ENCODE measurements around the gene B4GALT1.

The B4GALT1 gene

DNA sequence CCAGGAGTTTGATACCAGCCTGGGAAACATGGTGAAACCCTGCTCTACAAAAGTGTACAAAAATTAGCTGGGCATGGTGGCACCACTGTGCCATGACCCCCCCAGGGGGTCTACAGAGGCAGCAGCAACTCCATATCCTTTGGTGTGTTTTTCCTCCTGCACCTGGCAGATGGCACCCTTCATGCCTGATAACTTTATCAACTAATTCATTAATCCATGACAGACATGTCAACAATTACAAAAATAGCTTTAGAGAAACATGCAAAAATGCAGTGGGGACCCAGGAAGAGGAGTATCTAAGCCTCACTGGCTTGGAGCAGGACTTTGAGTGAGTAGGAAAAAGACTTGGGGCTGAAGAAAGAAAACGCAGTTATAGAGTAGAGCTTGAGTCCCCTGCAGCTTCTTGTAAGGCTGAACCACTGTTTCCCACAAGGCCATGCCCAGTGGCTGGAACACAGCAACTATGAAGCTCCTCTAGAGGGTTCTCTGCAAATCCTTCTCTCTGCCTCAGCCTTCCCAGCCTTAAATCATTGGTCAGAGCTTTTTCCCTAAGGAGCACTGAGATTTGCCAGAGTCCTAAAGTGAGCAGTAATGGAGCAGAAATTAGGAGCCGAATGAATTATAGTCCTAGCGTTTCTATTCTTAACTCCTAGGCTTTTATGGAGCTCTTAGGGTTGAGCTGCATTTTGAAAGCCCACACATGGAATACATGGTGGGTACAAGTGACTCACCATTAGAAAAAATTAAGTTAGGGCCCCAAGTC is 25.5 kb upstream of the B4GALT1 start:
- CTCF ChIA-PET, result interaction anchor here (0.9 kb wide), 1 partner anchor 34 kb away, joined by 3 read pairs; no protein-coding TSS in a partner anchor
- TF ChIP-seq PKNOX1 (IDR thresholded peaks at IDR 0.05) (no peak), HDGF (IDR thresholded peaks at IDR 0.05; ENCODE audit: borderline replicate concordance) (no peak), BHLHE40 (IDR thresholded peaks at IDR 0.05; ENCODE audit: borderline replicate concordance) (no peak), CTBP1 (IDR thresholded peaks at IDR 0.05; ENCODE audit: borderline replicate concordance) (no peak), FOXA1 (IDR thresholded peaks at IDR 0.05) (no peak), ZNF384 (IDR thresholded peaks at IDR 0.05) (no peak), TARDBP (IDR thresholded peaks at IDR 0.05) (no peak), ELF4 (IDR thresholded peaks at IDR 0.05) (no peak), FOXK2 (IDR thresholded peaks at IDR 0.05) (no peak), SP1 (IDR thresholded peaks at IDR 0.05) (no peak), FOXM1 (IDR thresholded peaks at IDR 0.05; ENCODE audit: borderline replicate concordance) (no peak), SUZ12 (IDR thresholded peaks at IDR 0.05) (no peak), LEF1 (IDR thresholded peaks at IDR 0.05; ENCODE audit: borderline replicate concordance) (no peak), NFRKB (IDR thresholded peaks at IDR 0.05) (no peak), L3MBTL2 (conservative IDR thresholded peaks at IDR 0.05) (no peak), ARNT (IDR thresholded peaks at IDR 0.05) (no peak)
- DNase-seq (ENCODE audit: extremely low spot score), result no peak
- POLR2A ChIA-PET, result no interaction called here

DNA sequence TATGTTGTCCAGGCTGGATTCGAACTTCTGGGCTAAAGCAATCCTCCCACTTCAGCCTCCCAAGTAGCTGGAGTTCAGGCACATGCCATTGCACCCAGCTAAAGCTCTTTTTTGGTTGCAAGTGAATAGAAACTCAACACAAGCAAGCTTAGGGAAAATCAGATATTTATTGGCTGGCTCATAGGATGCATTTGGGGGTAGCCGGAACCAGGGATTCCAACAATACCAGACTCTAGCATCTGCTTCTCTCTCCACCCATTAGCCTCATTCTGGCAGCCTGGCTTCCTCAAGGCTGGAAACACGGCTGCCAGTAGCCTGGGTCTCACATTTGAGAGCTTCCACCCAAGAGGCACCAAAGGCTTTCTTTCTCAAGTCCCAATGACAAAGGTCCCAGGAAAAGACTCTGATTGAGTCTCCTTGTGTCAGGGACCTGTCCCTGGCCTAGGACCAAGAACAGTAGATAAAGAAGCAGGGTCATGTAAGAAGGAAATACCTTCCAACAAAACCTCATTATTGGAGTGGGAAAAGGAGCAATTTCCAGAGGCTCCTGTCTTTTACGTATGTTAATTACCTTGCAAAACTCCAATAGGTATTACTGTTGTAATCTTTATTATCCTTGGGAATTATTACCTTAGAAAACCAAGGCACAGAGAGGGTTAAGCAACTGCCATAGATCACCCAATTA is 23.0 kb upstream of the B4GALT1 start:
- TF ChIP-seq SUZ12 (IDR thresholded peaks at IDR 0.05) (no peak), HDGF (IDR thresholded peaks at IDR 0.05; ENCODE audit: borderline replicate concordance) (no peak), ARNT (IDR thresholded peaks at IDR 0.05) (no peak), FOXM1 (IDR thresholded peaks at IDR 0.05; ENCODE audit: borderline replicate concordance) (no peak), SP1 (IDR thresholded peaks at IDR 0.05) (no peak), L3MBTL2 (conservative IDR thresholded peaks at IDR 0.05) (no peak)

GRCh38 chr9:33189331-33189791 is 22.2 kb upstream of the B4GALT1 start:
- DNase-seq (ENCODE audit: extremely low spot score), result no peak
- ChIA-PET POLR2A (no interaction called here), CTCF (no interaction called here)
- no peak for TF ChIP-seq SUZ12 (IDR thresholded peaks at IDR 0.05)
- no peak for TF ChIP-seq NFRKB (IDR thresholded peaks at IDR 0.05)
- TF ChIP-seq BHLHE40 (IDR thresholded peaks at IDR 0.05; ENCODE audit: borderline replicate concordance), result no peak
- TF ChIP-seq TARDBP (IDR thresholded peaks at IDR 0.05), result no peak

More for the DNA sequence above, 23.0 kb upstream of the B4GALT1 start:
- ChIA-PET POLR2A (no interaction called here), CTCF (no interaction called here)
- DNase-seq (ENCODE audit: extremely low spot score), result no peak

DNA sequence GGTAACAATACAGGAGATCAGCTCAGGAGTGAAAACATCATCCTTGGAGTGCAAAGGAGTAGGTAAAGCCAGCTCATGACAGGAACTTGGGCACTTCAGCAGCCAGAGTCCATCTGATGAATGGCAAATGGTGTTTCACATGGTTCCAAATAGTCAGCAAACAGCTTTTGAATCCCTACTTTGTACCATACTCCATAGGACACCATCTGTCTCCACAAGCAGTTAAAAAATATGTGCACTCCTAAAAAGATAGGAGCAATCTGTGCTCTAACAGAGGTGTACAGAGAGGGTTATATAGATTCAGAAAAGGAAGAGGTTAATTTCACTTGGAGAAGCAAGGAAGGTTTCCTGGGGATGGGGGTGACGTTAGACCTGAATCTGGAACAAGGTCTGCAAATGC is 21.6 kb upstream of the B4GALT1 start:
- POLR2A ChIA-PET, result interaction anchor here (0.8 kb wide), 1 partner anchor 22 kb away, joined by 3 read pairs; the partner anchor contains the start of gene B4GALT1
- DNase-seq (ENCODE audit: extremely low spot score), result no peak
- CTCF ChIA-PET, result no interaction called here

GRCh38 chr9:33187519-33188218 is 20.5 kb upstream of the B4GALT1 start:
- ChIA-PET POLR2A (interaction anchor here (0.8 kb wide), 1 partner anchor 21 kb away, joined by 3 read pairs; the partner anchor contains the start of gene B4GALT1), CTCF (no interaction called here)
- no peak for DNase-seq (ENCODE audit: extremely low spot score)
- no peak for TF ChIP-seq FOXM1 (IDR thresholded peaks at IDR 0.05; ENCODE audit: borderline replicate concordance)
- no peak for TF ChIP-seq SUZ12 (IDR thresholded peaks at IDR 0.05)
- no peak for TF ChIP-seq PKNOX1 (IDR thresholded peaks at IDR 0.05)
- TF ChIP-seq NFRKB (IDR thresholded peaks at IDR 0.05), result no peak
- TF ChIP-seq ARNT (IDR thresholded peaks at IDR 0.05), result no peak
- no peak for TF ChIP-seq LEF1 (IDR thresholded peaks at IDR 0.05; ENCODE audit: borderline replicate concordance)
- no peak for TF ChIP-seq BHLHE40 (IDR thresholded peaks at IDR 0.05; ENCODE audit: borderline replicate concordance)
- TF ChIP-seq FOXK2 (IDR thresholded peaks at IDR 0.05), result no peak
- no peak for TF ChIP-seq HDGF (IDR thresholded peaks at IDR 0.05; ENCODE audit: borderline replicate concordance)
- TF ChIP-seq ZNF384 (IDR thresholded peaks at IDR 0.05), result no peak
- no peak for TF ChIP-seq FOXA1 (IDR thresholded peaks at IDR 0.05)
- no peak for TF ChIP-seq L3MBTL2 (conservative IDR thresholded peaks at IDR 0.05)
- no peak for TF ChIP-seq SP1 (IDR thresholded peaks at IDR 0.05)
- no peak for TF ChIP-seq ELF4 (IDR thresholded peaks at IDR 0.05)
- TF ChIP-seq CTBP1 (IDR thresholded peaks at IDR 0.05; ENCODE audit: borderline replicate concordance), result no peak
- TF ChIP-seq TARDBP (IDR thresholded peaks at IDR 0.05), result no peak

More for the DNA sequence above, 21.6 kb upstream of the B4GALT1 start:
- TF ChIP-seq L3MBTL2 (conservative IDR thresholded peaks at IDR 0.05), result no peak
- TF ChIP-seq HDGF (IDR thresholded peaks at IDR 0.05; ENCODE audit: borderline replicate concordance), result no peak
- TF ChIP-seq FOXA1 (IDR thresholded peaks at IDR 0.05), result no peak
- TF ChIP-seq BHLHE40 (IDR thresholded peaks at IDR 0.05; ENCODE audit: borderline replicate concordance), result no peak

- no peak for DNase-seq (ENCODE audit: extremely low spot score)
- ChIA-PET CTCF (no interaction called here), POLR2A (no interaction called here)
- no peak for TF ChIP-seq SP1 (IDR thresholded peaks at IDR 0.05)
- no peak for TF ChIP-seq FOXA1 (IDR thresholded peaks at IDR 0.05)
- TF ChIP-seq LEF1 (IDR thresholded peaks at IDR 0.05; ENCODE audit: borderline replicate concordance), result no peak
- no peak for TF ChIP-seq NFRKB (IDR thresholded peaks at IDR 0.05)
- TF ChIP-seq ZNF384 (IDR thresholded peaks at IDR 0.05), result no peak
- TF ChIP-seq ARNT (IDR thresholded peaks at IDR 0.05), result no peak
These were observed 19.5 kb upstream of the B4GALT1 start for GRCh38 chr9:33186457-33187168.

All from HEK293T (cell line).